Measurements from ENCODE around the gene COL19A1.
"Not testable (repeated sequence)": the region's sequence is repeated elsewhere in the genome, so short reads cannot be mapped to it uniquely, and the experiment has no call there.

Gene COL19A1

DNA sequence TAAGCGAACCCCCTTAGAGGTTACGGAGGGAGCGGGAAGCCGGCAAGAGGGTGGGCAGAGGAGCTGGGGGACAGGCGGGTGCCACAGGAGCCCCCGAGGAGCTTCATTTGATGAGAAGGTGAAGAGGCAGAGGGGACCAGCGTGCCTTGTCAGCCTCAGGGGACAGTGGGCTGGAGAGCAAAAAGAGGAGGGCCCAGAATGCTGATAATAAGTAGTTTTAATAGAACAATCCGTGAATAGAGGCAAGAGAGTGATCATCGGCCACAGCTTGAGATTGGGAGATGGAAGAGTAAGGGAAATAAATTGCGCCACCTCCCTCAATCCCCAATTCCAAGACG lies 1.3 kb downstream of the COL19A1 start:
- DNase-seq, result no peak

DNA sequence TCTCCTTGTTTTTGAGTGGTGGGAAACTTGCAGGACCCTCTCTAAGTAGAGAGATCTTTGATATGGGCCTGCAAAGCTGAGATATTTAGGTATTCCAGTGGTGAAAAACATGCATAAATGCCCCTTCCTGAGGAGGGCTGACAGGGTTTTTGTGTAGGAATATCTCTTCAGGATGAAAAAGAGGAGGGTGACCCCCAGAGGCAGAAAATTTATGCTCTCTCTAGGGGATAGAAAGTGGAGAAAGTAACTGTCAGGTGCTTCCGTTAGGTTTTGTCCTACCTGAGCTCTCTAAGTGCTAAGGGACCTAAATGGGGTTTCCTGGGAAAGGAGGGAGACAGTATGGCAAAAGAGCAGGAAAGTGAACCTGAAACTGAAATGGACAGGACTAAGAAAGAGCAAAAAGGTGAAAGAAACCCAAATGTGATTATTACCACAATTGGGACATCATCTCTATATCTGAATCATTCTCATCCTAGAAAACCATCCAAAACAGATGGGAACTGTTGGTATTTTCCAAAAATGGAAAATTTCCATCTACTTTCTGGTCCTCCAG lies 2.0 kb downstream of the COL19A1 start:
- DNase-seq, result no peak

DNA sequence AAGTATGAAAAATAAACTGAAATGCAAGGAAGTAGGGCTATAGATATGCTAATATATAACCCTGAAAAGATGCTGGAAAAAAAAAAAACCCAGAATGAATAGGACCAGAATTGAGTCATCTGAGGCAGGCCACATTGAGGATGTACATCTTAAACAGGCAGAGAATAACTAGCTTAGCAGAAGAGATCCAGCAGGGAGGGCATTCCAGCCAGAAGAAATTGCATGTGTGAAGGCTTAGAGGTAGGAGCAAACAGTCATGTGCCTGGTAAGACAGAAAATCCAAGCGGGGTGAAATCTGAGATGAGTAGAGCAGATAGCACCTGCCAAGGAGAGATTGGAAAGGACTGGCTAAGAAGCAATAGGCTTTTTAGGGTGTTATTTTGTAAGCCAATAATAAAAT lies 2.6 kb downstream of the COL19A1 start:
- no peak for DNase-seq

DNA sequence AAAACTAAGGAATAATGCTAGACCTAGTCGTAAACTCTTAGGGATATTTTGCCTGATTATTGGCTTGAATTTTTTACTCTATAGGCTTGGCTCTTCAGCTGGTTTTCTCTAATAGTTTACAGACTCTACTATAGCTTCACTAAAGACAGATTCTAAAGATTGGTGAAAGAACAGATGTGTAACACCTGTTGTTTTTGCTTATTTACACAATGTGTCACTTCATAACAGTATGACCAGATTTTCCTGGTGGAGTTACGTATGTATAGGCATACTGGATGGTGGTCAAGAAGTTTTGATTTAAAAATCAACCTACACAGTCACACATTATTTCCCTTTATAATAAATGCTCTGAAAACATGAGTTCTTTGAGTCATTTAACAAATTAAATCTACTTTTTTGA lies 4.8 kb downstream of the COL19A1 start:
- no peak for DNase-seq

DNA sequence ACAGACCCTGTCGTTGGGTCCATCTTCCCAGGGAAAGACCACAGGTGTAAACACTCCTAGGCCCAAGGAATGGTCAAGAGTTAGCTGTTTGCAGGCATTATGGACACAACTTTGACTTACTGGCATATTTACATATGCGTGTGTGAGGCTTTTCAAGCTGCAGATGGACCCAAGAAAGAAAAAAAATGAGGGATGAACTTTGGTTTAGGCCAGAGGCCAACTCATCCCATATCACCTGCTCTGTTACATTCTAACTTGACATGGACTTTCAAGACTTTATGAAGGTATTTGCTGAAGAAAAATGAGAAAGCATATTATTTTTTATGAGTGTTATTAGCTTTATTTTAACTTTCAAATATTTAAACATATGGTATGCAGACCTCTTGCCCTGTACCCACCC lies 6.9 kb downstream of the COL19A1 start:
- no peak for DNase-seq

DNA sequence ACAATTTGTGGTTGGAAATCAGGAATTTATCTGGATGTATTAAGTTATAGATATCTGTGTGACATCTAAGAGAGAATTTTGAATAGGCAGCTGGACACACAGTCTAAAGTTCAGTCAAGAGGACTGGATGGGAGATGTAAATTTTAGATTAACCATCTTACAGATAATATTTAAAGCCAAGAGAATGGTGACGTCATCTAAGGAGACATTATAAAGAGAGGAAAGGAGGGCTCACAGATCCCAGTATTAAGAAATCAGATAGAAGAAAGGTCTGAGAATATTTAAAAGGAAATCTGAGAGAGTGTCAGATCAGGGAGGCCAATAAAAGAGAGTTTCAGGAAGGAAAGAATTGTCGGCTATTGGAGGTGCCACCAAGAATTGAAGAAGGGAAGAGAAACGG lies 9.4 kb downstream of the COL19A1 start:
- no peak for DNase-seq

GRCh38 chr6:69878795-69879194 lies 12.4 kb downstream of the COL19A1 start:
- no peak for DNase-seq

DNA sequence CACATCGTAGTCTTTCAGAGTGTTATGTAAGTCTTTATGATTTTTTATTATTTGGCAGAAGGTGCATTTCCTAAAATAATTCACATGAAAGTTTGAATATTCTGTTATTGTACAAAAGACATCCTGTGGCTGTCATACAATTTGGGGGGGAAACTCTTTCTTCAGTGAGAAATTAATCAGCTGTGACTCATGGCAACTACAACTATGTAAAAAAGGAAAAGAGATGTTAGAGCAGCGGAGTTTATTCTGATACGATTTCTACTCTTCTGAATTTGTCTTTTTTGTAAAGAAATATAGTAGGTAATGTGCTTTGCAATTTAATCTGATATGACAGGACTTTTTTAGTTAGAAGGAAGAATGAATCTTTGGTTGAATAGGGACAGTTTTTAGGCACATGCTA lies 14.2 kb downstream of the COL19A1 start:
- no peak for DNase-seq

DNA sequence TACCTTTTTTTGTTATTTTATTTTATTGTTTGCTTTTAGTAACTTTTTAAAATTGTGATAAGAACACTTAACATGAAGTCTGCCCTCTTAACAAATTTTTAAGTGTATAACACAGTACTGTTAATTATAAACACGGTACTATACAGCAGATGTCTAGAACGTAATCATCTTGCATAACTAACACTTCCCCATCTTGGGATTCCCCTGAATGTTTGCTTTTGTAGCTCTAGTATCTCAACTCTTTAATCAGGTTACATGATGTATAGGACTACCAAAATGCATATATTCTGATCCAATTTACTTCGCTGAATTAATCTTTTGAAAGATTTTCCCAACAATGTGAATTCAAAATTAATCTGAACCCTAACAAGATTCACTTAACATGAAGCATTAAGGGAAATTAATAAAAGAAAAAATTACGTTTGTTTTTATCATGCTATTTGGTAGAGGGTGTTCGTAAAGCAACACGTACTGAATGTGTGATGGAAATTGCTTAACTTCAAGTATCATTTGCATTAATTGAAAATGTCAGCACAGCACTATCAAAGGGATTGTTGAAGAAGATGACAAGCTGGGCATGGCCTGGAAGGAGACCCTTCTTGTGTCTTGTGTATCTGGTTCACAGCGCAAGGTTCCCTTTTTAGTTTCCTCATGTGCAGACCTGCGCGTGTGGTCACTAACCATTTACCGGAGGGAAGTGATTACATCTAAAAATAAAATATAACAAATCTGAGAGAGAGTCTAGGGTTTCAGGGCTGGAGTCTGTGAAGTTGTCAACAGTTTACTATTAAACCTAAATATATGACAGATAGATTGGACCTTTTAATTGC lies 15.2 kb downstream of the COL19A1 start:
- DNase-seq, result no peak

- no peak for DNase-seq
Observed at GRCh38 chr6:69883551-69883950, 17.2 kb downstream of the COL19A1 start.

DNA sequence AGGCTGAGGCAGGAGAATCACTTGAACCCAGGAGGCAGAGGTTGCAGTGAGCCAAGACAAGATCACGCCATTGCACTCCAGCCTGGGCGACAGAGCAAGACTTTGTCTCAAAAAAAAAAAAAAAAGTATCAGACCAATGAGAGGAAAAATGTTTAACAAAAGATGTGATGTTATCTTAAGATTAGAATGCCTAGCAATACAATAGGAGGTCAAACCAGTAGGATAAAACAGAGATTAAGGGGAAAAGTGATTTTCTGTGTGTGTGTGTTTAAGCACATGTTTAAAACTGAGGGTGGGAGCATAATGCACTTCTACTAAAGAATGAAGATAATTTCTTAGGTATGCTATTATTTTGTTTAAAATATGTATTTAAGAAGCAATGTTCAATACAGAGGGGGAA lies 17.9 kb downstream of the COL19A1 start:
- DNase-seq, result no peak

DNA sequence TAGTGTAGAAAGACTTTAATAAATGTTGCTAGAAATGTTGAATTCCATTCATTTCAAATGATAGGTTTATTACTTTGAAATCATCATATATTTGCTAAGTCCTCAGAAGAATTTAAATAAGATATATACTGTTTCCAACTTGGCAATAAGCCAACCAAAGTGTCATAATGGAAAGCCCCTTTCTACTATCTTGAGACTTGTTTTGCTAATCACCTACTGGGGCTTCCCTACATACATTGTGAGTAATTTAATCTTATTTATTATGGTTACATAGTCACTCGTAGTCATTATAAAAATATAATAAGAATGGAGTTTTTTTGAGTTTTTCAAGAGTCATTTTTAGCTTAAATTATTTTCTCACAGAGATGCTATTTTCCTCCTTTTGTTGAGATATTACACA lies 20.7 kb downstream of the COL19A1 start:
- DNase-seq, result no peak

DNA sequence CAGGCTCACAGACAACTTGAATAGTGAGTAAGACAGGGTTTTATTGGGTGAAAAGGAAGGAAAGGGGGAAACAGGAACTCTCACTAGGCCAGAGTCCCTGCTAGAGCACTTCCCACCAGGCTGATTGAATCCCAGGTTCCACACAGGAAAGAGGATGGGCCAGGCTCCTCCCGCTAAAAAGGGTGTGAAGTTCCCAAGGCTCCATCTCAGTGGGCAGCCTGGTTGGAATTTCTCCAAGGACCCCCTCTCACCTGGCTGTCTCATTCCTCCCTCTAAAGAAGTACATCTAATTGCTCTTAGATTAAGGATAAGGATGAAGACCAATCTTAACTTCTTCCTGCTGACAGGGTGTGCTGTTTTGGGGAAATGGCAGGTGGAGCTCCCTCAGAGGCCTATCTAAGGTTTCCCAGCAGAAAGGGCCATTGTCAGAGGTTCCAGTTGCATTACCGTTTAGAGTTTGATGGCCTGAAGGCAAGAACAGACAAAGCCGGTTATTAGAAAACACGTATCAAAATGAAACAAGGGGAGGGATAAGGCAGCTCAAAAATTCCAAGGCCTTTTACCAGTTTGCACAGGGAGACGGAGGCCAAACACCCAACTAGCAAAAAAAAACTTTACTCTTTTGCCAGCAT lies 21.5 kb downstream of the COL19A1 start:
- no peak for DNase-seq

GRCh38 chr6:69888482-69889233 lies 22.3 kb downstream of the COL19A1 start:
- DNase-seq, result no peak

DNA sequence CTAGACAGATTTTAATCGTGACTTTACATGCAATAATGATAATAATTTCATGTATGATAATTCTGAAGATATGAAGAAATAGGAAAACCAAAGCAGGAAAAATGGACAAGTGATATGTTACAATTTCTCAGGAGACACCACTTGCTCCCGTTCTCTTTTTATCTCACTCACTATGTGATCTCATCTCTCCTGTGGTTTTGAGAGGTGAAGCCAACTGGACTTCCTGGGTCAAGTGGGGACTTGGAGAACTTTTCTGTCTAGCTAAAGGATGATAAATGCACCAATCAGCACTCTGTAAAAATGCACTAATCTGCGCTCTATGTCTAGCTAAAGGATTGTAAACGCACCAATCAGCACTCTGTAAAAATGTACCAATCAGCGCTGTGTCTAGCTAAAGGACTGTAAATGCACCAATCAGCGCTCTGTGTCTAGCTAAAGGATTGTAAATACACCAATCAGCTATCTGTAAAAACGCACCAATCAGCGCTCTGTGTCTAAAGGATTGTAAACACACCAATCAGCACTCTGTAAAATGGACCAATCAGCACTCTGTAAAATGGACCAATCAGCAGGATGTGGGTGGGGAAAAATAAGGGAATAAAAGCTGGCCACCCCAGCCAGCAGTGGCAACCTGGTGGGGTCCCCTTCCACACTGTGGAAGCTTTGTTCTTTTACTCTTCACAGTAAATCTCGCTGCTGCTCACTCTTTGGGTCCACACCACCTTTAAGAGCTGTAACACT lies 23.0 kb downstream of the COL19A1 start:
- not testable (repeated sequence) for DNase-seq

- DNase-seq, result not testable (repeated sequence)
Observed at GRCh38 chr6:69892561-69892960, 26.2 kb downstream of the COL19A1 start.

DNA sequence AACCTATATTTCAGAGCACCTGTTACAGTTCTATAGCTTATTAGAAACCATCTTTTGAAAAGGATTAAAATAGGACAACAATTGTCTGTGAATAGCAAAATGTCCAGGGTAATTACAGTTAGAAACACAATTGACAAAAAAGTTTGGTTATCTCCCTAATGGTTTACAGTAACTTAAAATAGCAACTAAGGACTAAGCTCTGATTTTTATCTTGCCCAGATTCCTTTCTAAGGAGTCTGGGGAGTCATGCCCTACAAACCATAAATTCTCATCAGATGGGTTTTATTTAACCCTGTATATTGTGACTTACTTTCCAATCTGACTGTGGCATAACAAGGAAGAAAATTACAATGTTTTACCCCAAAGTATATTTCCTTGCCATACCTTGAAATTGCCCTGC lies 26.9 kb downstream of the COL19A1 start:
- not testable (repeated sequence) for DNase-seq

DNA sequence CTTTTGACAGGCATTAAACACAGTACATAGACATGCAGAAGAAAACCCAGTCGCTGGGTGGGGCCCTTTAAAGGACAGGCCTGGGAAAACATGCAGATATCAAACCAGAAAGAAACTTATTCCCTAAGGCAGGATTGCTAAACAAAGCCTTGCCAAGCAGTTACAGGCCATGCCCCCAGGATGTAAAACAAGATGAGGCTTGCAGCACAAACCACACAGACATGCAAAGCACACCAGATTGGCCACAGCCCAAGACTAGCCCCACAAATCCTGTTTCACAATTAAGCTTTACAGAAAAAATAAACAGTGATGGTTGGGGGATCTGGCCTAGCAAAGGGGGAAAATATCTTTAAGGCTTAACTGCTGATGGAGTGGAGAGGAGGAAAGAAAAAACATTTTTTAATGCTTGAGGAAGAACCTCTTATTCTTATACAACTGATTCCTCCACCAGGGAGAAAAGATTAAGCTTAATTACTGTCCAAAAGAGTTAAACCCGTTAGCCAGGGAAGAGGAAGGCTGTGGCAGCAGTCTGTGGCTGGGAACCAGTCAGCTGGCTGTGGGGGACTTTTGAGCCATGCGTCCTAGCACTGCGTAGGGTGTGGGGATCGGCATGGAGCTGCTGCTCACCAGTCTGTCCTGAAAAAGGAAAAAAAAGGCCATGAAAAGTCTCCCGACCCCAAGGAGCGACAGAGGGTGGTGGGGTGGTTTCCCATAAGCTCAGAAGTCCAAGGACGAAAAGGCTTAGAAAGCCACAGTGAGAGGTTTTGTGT lies 28.4 kb downstream of the COL19A1 start:
- DNase-seq, result no peak

DNA sequence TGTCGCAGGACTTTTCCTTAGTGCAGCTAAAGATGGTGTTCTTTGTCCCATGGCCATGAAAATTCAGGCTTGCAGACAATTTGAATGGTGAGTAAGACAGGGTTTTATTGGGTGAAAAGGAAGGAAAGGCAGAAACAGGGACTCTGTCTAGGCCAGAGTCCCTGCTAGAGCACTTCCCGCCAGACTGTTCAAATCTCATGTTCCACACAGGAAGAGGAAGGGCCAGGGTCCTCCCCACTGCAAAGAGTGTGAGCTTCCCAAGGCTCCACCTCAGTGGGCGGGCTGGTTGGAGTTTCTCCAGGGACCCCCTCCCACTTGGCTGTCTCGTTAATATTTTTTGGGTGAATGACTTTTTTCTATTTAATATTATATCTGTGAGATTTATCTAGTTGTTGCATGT lies 29.0 kb downstream of the COL19A1 start:
- DNase-seq, result no peak

GRCh38 chr6:69900869-69901268 lies 34.5 kb downstream of the COL19A1 start:
- DNase-seq, result no peak

GRCh38 chr6:69901361-69901760 lies 35.0 kb downstream of the COL19A1 start:
- DNase-seq, result no peak

DNA sequence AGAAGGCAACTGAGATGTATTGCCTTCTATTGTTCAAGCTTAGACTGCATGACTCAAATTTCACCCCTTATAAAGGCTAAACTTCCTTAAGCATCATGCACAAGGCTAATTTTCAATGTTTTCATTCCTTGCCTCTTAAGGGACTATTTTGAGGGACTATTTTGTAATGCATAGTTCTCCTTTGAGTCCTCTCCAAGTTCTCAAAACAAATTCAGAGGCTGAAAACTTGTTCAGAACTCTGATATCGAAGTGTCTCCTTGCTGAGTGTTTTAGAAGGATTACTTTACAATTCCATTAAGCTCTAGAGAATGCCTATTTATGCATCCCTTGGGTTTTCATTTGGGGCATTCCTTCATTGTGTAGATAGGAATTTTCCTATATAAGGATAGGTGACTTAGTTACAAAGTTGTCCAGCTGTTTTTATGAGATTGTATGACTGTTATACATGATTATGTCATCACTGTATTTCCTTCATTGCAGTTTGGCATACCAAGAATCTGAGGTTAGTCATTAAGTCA lies 41.7 kb downstream of the COL19A1 start:
- no peak for DNase-seq
